Fibroblast of gingiva (primary cell): ENCODE data around the gene BCKDHA.
"Not testable (repeated sequence)": the region's sequence is repeated elsewhere in the genome, so short reads cannot be mapped to it uniquely, and the experiment has no call there.

Experiments used
- DNase-seq: peaks from one replicate; pipeline ENCODE4 v3.0.0-alpha.2; 2011; ENCODE audit warnings: low read depth

The BCKDHA gene

GRCh38 chr19:41447732-41448332 is 50.2 kb downstream of the BCKDHA start:
- DNase-seq = no peak

DNA sequence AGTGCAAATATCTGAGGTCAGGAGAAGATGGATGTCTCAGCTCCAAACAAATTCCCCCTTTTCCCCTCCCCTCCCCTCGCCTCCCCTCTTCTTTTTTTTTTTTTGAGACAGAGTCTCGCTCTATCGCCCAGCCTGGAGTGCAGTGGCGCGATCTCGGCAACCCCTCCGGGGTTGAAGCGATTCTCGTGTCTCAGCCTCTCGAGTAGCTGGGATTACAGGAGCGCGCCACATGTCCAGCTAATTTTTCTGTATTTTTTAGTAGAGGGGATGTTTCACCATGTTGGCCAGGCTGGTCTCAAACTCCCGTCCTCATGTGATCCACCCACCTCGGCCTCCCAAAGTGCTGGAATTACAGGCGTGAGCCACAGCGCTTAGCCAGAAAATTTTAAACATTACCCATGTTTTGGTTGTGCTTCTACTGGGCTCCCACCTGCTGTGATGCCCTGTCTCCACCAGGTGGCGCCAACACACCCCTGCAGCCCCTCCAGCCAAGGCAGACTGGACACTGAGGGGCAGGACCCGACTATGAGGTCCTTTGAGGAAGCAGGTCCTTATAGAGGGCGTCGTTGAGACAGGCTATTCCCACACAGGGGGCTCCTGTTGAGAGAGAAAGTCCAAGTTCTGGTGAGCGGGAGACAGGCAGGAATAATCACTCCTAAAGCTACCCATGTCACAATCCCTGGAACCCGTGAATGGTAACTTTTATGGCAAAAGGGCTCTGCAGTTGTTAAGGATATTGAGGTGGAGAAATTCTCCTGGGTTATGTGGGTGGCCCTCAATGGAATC is 51.7 kb downstream of the BCKDHA start:
- peak; percentile 51 for DNase-seq

DNA sequence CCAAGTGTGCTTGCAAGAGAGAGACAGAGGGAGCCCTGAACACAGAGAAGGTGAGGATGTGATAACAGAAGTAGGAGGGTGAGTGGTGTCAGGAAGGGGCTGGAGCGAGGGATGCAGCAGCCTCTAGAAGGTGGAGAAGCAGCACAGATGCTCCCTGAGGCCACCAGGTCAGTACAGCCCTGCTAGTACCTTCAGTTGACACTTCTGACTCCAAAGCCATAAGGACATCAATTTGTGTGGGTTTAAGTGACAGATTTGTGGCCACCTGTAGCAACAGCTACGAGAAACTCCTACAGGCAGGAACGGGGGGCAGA is 52.2 kb downstream of the BCKDHA start:
- no peak for DNase-seq

DNA sequence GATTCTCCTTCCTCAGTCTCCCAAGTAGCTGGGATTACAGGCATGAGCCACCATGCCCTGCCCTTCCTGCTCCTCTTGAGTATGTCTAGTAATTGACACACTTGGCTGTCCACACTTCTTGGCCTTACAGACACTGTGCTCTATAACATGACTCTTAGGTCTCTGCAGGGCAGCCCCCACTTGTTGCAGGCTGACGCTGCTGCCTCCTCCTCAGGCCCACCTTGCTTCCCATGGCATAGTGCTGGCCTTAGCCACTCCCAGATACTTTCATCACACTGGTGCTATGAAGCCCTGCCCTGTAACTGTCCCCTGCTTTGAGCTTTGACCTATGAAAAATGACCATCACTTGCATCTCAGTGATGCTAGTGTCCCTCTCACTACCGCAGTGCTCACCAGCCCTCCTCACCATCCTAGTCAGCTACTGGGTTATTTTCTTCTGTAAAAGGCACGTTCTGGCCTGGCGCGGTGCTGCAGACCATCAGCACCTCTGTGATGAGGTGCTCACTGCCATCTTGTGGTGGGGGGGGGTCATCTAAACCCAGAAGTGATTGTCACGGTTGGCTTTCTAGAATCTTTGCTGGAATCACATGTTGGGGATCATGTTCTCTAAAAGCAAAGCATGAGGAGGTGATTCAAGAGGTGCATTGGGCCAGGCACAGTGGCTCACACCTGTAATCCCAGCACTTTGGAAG is 55.1 kb downstream of the BCKDHA start:
- DNase-seq = no peak

DNA sequence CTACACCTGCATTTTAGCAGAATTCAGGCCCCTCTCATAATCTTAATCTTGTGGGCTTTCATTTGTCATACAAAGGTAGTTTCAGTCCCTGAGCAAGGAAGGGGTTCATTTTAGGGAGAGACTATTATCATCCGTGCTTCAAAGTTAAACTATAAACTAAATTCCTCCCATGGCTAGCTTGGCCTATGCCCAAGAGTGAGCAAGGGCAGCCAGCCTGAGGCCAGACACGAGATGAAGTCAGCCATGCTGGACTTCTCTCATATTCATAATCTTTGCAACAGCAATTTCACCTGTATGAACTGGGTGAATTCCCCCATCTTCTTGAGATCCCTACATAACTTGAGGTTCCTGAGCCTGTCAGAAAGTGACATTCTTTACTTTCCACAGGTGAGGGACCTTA is 58.3 kb downstream of the BCKDHA start:
- DNase-seq = no peak

DNA sequence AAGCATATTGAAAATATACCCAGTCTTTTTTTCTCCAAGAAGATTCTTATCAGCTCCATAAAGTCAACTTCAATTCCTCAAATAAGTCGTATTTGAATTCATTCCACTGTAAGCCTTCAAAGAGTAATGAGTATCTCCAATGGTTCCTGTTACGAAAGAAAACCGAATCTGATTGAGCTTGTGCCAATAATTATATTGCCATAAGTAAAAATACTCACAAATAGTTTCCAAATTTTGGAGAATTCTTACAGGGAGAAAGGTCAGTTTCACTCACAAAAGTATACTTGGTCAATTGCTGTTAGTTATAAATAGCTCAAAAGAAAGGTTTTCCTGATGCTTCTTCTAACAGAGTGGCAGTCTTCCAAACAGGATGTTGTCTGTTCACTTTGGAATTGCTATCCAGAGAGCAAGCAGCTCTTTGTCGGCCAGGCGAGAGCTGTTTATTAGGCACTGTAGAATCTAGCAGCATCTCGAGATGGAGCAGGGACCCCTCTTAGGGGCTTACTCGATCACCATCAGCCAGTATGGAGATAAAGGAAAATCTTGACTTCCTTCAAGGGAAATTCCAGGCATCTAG is 58.8 kb downstream of the BCKDHA start:
- DNase-seq = peak; percentile 31

GRCh38 chr19:41457241-41457640 is 59.6 kb downstream of the BCKDHA start:
- DNase-seq = no peak

DNA sequence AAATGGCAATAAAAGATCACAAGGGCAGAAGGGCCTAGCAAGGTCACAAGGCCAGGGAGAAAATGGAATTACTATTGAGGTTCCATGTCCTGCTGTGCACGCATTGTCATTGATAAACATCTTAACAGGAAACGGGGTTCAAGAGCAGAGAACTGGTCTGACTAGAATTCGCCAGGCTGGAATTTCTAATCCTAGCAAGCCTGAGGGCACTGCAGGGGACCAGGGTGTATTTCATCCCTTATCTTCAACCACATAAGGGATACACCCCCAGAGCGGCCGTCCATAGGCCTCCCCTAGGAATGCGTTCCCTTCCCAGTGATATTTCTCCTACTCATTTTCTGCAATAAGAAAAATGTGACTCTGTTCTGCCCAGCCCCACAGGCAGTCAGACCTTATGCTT is 64.9 kb downstream of the BCKDHA start:
- DNase-seq = no peak

DNA sequence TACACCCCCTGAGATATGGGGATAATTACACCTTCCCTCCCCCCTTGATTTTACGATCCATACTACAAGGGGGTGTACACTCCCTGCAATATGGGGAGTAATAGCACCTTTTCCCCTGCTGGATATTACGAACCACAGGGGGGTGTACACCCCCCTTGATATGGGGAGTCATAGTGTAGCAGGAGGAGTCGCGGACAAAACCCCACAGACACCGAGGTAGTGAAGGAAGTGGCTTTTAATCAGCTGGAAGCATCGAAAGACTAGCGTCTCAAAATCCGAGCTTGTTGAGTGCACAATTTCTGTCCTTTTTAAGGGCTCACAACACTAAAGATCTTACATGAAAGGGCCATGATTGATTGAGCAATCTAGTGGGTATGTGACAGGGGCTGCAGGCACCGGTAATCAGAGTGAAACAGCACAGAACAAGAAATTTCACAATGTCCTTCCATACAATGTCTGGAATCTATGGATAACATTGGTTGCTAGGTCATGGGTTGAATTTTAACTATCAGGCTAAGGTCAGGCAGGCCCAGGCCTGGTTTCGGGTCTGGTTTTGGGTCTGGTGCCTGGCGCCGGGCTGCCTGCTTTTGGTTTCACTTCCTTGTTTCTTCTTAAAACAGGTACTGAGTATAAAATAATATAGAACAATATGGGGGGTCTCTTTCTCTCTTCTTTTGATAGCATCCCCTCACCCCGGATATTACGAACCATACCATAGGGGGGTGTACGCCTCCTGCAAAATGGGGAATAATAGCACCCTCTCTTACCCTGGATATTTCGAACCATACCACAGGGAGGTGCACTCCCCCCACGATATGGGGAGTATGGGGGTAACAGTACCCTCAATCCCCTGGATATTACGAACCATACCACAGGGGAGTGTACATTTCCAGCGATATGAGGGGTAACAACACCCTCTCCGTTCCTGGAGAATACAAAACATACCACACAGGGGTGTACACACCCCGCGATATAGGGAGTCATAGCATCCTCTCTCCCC is 65.9 kb downstream of the BCKDHA start:
- not testable (repeated sequence) for DNase-seq
